Liver (tissue), 9 donors: ENCODE measurements around the gene UNC5B. TPM values are rescaled to one million over a fixed set of nuclear protein-coding genes. Genes with fewer than 3 reads are reported as not detected.

Experiments used
- DNase-seq: peaks from one replicate; pipeline ENCODE4 v3.0.0-alpha.2; 2017; ENCODE audit warnings: low spot score
- H3K27ac ChIP-seq, 2 donors: one replicate each; pipeline ENCODE4 v1.7.0; 2013; ENCODE audit warnings: inconsistent platforms in 2 of 2, low read length in 2 of 2, control low read depth in 1 of 2, low read depth in 1 of 2, mild to moderate bottlenecking in 1 of 2
- H3K27me3 ChIP-seq, 4 donors: one replicate each; pipeline versions ENCODE4 v1.6.1 to v1.7.0; 2013; ENCODE audit warnings: low read length in 3 of 4, inconsistent platforms in 1 of 4, mild to moderate bottlenecking in 1 of 4, moderate library complexity in 1 of 4; ENCODE audit not compliant: control insufficient read depth in 4 of 4, insufficient read depth in 4 of 4
- H3K36me3 ChIP-seq, 4 donors: one replicate each; pipeline versions ENCODE4 v1.6.1 to v1.7.0; 2013; ENCODE audit warnings: low read length in 3 of 4, mild to moderate bottlenecking in 3 of 4, low read depth in 1 of 4, moderate library complexity in 1 of 4; ENCODE audit not compliant: control insufficient read depth in 4 of 4, insufficient read depth in 3 of 4
- H3K4me1 ChIP-seq, 4 donors: one replicate each; pipeline versions ENCODE4 v1.6.1 to v1.7.0; 2013; ENCODE audit warnings: low read length in 3 of 4, mild to moderate bottlenecking in 3 of 4, moderate library complexity in 1 of 4; ENCODE audit not compliant: control insufficient read depth in 4 of 4, insufficient read depth in 4 of 4
- H3K4me3 ChIP-seq, 3 donors: one replicate each; pipeline versions ENCODE4 v1.6.1 to v1.7.0; 2013; ENCODE audit warnings: low read length in 3 of 3, control low read depth in 1 of 3, low read depth in 1 of 3, mild to moderate bottlenecking in 1 of 3
- H3K9ac ChIP-seq, 2 donors: one replicate each; pipeline ENCODE4 v1.7.0; 2013; ENCODE audit warnings: low read length in 2 of 2, mild to moderate bottlenecking in 2 of 2, moderate library complexity in 2 of 2, control low read depth in 1 of 2, low read depth in 1 of 2
- H3K9me3 ChIP-seq, 4 donors: one replicate each; pipeline versions ENCODE4 v1.6.1 to v1.7.0; 2013; ENCODE audit warnings: low read length in 3 of 4; ENCODE audit not compliant: control insufficient read depth in 4 of 4
- ATF3 ChIP-seq: IDR thresholded peaks from 2 replicates; pipeline ENCODE4 v1.6.1; 2016; ENCODE audit warnings: antibody characterized with exemption
- CTCF ChIP-seq: fragments of 150-350 bp; IDR thresholded peaks from 2 replicates; pipeline ENCODE4 v1.5.1; 2017; ENCODE audit warnings: improper control_type of control experiment, low read depth, low read length; ENCODE audit not compliant: missing input control
- EGR1 ChIP-seq, 2 donors: IDR thresholded peaks; 2 replicates each; pipeline ENCODE4 v1.6.1; 2016 to 2018; ENCODE audit warnings: antibody characterized with exemption in 2 of 2, low read depth in 2 of 2
- FOXA1 ChIP-seq: IDR thresholded peaks from 2 replicates; pipeline ENCODE4 v1.6.1; 2016; ENCODE audit warnings: antibody characterized with exemption
- FOXA2 ChIP-seq: IDR thresholded peaks from 2 replicates; pipeline ENCODE4 v1.6.1; 2016; ENCODE audit warnings: antibody characterized with exemption
- GABPA ChIP-seq, 2 donors: IDR thresholded peaks in 1 of 2; conservative IDR thresholded peaks in 1 of 2; 2 replicates each; pipeline ENCODE4 v1.6.1; 2016; ENCODE audit warnings: antibody characterized with exemption in 2 of 2, mild to moderate bottlenecking in 1 of 2, moderate library complexity in 1 of 2
- HNF4A ChIP-seq, 2 donors: conservative IDR thresholded peaks; 2 replicates each; pipeline ENCODE4 v1.6.1; 2016; ENCODE audit warnings: antibody characterized with exemption in 2 of 2, mild to moderate bottlenecking in 2 of 2
- JUND ChIP-seq, 2 donors: IDR thresholded peaks; 2 replicates each; pipeline ENCODE4 v1.6.1; 2016; ENCODE audit warnings: antibody characterized with exemption in 2 of 2
- NR2F2 ChIP-seq: IDR thresholded peaks from 2 replicates; pipeline ENCODE4 v1.6.1; 2016; ENCODE audit warnings: antibody characterized with exemption
- RAD21 ChIP-seq, 2 donors: IDR thresholded peaks; 2 replicates each; pipeline ENCODE4 v1.6.1; 2016; ENCODE audit warnings: antibody characterized with exemption in 2 of 2, mild to moderate bottlenecking in 2 of 2
- RXRA ChIP-seq, 2 donors: IDR thresholded peaks; 2 replicates each; pipeline ENCODE4 v1.6.1; 2017 to 2018; ENCODE audit warnings: antibody characterized with exemption in 2 of 2, mild to moderate bottlenecking in 1 of 2
- TAF1 ChIP-seq: conservative IDR thresholded peaks from 2 replicates; pipeline ENCODE4 v1.6.1; 2016; ENCODE audit warnings: antibody characterized with exemption, mild to moderate bottlenecking
- YY1 ChIP-seq: IDR thresholded peaks from 2 replicates; pipeline ENCODE4 v1.6.1; 2016; ENCODE audit warnings: antibody characterized with exemption, mild to moderate bottlenecking
- WGBS: extraction: QIAGEN DNeasy Blood & Tissue Kit; methylation state at CpG from one replicate; pipeline ENCODE4 v1.1.7; 2013; 5-methylcytosine and 5-hydroxymethylcytosine counted together
- polyA plus RNA-seq, 2 donors: library from polyadenylated mRNA; stranded (reverse) in 1 of 2; unstranded in 1 of 2; fragments of 200-250 nt in 1 of 2; fragments of >200 nt in 1 of 2; fragmentation: Nextera tagmentation in 1 of 2; extraction: Ambion mirVana in 1 of 2; gene quantifications; one replicate each; pipeline versions ENCODE4 v1.2.1 to v1.2.3, GENCODE V29; 2013 to 2015
- total RNA-seq, 2 donors: library from RNA; depleted of rRNA; stranded (reverse); fragments of >200 nt; gene quantifications; one replicate each; pipeline ENCODE4 v1.2.3, GENCODE V29; 2014
- TF ChIP-seq, protein P1 (sequence below): IDR thresholded peaks from 2 replicates; pipeline ENCODE4 v1.6.1; 2016; ENCODE audit warnings: antibody characterized with exemption
- TF ChIP-seq, protein P2 (sequence below): IDR thresholded peaks from 2 replicates; pipeline ENCODE4 v1.6.1; 2016; ENCODE audit warnings: antibody characterized with exemption, mild to moderate bottlenecking
- donor health status: healthy.
- donor health status: healthy.
- donor health status: healthy.
- donor health status: healthy.
- donor health status: healthy.

UNC5B gene
- total and polyA plus RNA-seq, 4 donors: 0.56 to 1.8 (median 1.3) TPM

DNA sequence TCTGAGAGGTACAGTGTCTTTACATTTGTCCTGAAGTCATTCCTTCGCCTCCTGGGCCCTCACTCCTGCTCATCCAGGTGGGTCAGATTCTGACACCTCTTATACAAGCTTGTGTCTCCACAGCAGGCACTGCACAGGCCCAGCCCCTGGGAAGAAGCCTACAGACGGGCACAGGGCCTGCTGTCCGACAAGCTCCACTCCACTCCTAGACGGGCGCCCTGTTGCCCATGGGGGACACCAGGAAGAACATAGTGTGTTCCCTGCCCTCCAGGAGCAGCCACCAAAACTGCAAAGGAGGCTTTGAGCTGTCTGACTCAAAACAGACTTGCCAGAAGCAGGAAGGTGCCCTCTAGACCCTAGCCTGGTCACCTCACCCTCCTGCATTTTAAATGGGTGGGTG is 61.1 kb downstream of the UNC5B start:
- 88% methylated on average over 5 of the region's 5 CpGs for WGBS
- Histone ChIP-seq H3K4me3 (no peak overlapping the region), H3K9me3 (no peaks in the 10 kb centered on the region), H3K36me3 (no peaks in the 10 kb centered on the region), H3K27ac (no peak overlapping the region), H3K27me3 (no peaks in the 10 kb centered on the region), H3K9ac (no peak overlapping the region), H3K4me1 (no peaks in the 10 kb centered on the region)
- TF ChIP-seq NR2F2: no peak
- TF ChIP-seq RXRA (IDR thresholded peaks at IDR 0.05): no peak
- TF ChIP-seq GABPA (IDR thresholded peaks at IDR 0.05 in 1 of 2, conservative IDR thresholded peaks at IDR 0.05 in 1 of 2): no peak
- no peak for TF ChIP-seq HNF4A (conservative IDR thresholded peaks at IDR 0.05)
- no peak for DNase-seq

DNA sequence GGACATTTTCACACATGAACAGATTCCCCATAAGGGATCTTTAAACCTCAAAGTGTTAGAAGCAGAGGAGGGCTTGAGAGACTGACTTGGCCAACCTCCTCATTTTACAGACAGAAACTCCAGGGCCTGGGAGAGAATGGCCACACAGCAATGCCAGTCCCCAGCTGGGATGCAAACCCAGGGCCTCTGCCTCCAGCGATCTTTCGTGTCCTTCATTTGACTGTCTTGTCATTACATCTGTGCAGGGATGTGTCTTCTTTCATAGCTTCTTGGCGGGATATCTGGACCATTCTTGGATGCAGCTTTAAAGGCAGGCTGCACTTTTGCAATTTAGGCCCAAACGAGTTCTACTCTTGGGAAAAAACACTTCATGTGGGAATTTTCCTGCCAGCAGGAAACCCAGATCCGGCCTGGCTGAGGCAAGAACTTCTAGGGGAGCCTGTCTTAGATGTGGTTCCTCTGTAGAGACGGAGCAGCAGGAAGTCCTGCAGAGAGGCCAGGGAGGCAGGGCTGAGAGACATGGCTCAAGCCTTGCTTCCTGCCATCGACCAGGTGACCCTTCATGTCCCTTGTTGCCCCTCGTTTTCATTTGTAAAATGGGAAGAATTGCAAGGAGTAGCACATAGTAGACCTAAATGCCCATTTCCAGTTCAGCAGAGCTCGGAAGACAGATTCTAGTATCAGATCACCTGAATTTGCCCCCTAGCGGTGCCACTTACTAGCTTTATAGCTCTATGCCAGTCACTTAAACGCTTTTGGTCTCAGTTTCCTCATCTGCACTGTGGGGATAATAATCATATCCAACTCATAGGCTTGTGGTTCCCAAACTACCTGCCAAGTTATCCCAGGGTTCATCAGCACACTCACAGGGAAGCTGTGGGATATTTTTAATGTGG is 62.8 kb downstream of the UNC5B start:
- TF ChIP-seq ATF3 (no peak), RAD21 (IDR thresholded peaks at IDR 0.05) (peak in 1 of 2 donors; percentile 11), JUND (IDR thresholded peaks at IDR 0.05) (no peak)
- H3K27ac ChIP-seq: no peak overlapping the region

DNA sequence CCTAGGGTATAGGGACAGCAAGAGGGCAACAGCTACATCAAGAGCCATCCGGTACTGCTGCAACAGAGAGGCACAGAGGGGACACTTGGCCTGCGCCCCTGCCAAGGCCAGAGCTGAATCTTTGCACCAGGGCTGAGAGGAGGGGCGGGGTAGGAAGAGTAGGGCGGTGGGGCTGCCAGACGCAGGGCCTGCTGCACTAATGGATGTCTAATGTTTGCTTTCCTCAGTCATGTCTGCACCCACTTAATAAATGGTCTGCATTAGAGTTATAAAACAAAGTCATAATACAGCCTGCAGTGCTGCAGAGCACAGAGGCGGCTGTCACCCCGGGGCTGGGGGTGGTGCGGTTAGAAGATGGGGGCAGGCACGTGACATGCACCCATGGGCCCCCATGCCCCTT is 64.5 kb downstream of the UNC5B start:
- no peaks in the 10 kb centered on the region for H3K36me3 ChIP-seq
- no peak overlapping the region for H3K27ac ChIP-seq
- no peaks in the 10 kb centered on the region for H3K27me3 ChIP-seq
- peaks cover 0 to 4% (median 0%) of the 10 kb centered on the region in 4 donors for H3K4me1 ChIP-seq
- TF ChIP-seq TAF1 (no peak), EGR1 (IDR thresholded peaks at IDR 0.05; ENCODE audit: low read depth in 2 of 2) (no peak)
- 87% methylated on average over 9 of the region's 9 CpGs for WGBS
- no peak overlapping the region for H3K9ac ChIP-seq
- DNase-seq: no peak
- no peak overlapping the region for H3K4me3 ChIP-seq
- H3K9me3 ChIP-seq: no peaks in the 10 kb centered on the region

More for the DNA sequence above, 62.8 kb downstream of the UNC5B start:
- WGBS: 75% methylated on average over 11 of the region's 11 CpGs
- Histone ChIP-seq H3K9me3 (no peaks in the 10 kb centered on the region), H3K36me3 (no peaks in the 10 kb centered on the region), H3K9ac (no peak overlapping the region), H3K27me3 (no peaks in the 10 kb centered on the region), H3K4me1 (peaks cover 0 to 4% (median 0%) of the 10 kb centered on the region in 4 donors), H3K4me3 (no peak overlapping the region)
- no peak for DNase-seq

- no peak for DNase-seq
- Histone ChIP-seq H3K27ac (no peak overlapping the region), H3K4me1 (peaks cover 0 to 4% (median 0%) of the 10 kb centered on the region in 4 donors)
- TF ChIP-seq CTCF: no peak
- TF ChIP-seq, protein P1, sequence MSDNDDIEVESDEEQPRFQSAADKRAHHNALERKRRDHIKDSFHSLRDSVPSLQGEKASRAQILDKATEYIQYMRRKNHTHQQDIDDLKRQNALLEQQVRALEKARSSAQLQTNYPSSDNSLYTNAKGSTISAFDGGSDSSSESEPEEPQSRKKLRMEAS: no peak
- no peak for TF ChIP-seq JUND (IDR thresholded peaks at IDR 0.05)
- no peak for TF ChIP-seq HNF4A (conservative IDR thresholded peaks at IDR 0.05)
- no peak for TF ChIP-seq EGR1 (IDR thresholded peaks at IDR 0.05; ENCODE audit: low read depth in 2 of 2)
- no peak for TF ChIP-seq FOXA2
- TF ChIP-seq FOXA1: no peak
- no peak for TF ChIP-seq GABPA (IDR thresholded peaks at IDR 0.05 in 1 of 2, conservative IDR thresholded peaks at IDR 0.05 in 1 of 2)
- TF ChIP-seq YY1: no peak
- TF ChIP-seq RAD21 (IDR thresholded peaks at IDR 0.05): no peak
- TF ChIP-seq TAF1: no peak
- TF ChIP-seq, protein P2, sequence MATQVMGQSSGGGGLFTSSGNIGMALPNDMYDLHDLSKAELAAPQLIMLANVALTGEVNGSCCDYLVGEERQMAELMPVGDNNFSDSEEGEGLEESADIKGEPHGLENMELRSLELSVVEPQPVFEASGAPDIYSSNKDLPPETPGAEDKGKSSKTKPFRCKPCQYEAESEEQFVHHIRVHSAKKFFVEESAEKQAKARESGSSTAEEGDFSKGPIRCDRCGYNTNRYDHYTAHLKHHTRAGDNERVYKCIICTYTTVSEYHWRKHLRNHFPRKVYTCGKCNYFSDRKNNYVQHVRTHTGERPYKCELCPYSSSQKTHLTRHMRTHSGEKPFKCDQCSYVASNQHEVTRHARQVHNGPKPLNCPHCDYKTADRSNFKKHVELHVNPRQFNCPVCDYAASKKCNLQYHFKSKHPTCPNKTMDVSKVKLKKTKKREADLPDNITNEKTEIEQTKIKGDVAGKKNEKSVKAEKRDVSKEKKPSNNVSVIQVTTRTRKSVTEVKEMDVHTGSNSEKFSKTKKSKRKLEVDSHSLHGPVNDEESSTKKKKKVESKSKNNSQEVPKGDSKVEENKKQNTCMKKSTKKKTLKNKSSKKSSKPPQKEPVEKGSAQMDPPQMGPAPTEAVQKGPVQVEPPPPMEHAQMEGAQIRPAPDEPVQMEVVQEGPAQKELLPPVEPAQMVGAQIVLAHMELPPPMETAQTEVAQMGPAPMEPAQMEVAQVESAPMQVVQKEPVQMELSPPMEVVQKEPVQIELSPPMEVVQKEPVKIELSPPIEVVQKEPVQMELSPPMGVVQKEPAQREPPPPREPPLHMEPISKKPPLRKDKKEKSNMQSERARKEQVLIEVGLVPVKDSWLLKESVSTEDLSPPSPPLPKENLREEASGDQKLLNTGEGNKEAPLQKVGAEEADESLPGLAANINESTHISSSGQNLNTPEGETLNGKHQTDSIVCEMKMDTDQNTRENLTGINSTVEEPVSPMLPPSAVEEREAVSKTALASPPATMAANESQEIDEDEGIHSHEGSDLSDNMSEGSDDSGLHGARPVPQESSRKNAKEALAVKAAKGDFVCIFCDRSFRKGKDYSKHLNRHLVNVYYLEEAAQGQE: no peak
These were observed 65.7 kb downstream of the UNC5B start for GRCh38 chr10:71277914-71278665.

More at GRCh38 chr10:71277914-71278665, 65.7 kb downstream of the UNC5B start:
- no peaks in the 10 kb centered on the region for H3K9me3 ChIP-seq
- H3K4me3 ChIP-seq: no peak overlapping the region
- WGBS: 89% methylated on average over 11 of the region's 11 CpGs
- H3K27me3 ChIP-seq: no peaks in the 10 kb centered on the region
- no peak overlapping the region for H3K9ac ChIP-seq
- H3K36me3 ChIP-seq: no peaks in the 10 kb centered on the region
